ENCODE data around the gene LZTR1. TPM values are rescaled to one million over a fixed set of nuclear protein-coding genes. Genes with fewer than 3 reads are reported as not detected.

The LZTR1 gene
- total RNA-seq, 2 experiments from 2014 or later: 48.4 to 51.3 TPM

- no peak for ATAC-seq (ENCODE audit: poor library complexity)
- Mint-ChIP-seq H3K27me3 (no peaks in the 10 kb centered on the region), H3K36me3 (ENCODE audit: low read depth) (peaks cover 23% of the 10 kb centered on the region), H3K4me3 (no peak overlapping the region), H3K4me1 (ENCODE audit: low read depth) (peaks cover 5% of the 10 kb centered on the region), H3K9me3 (no peaks in the 10 kb centered on the region), H3K27ac (no peak overlapping the region)
- Histone ChIP-seq H3K27me3 (ENCODE audit: control insufficient read depth in 1 of 2, insufficient read depth in 2 of 2, low read length in 2 of 2) (no peaks in the 10 kb centered on the region), H3K36me3 (ENCODE audit: insufficient read depth, low read length) (peaks cover 66% of the 10 kb centered on the region), H3K9me3 (ENCODE audit: control insufficient read depth in 1 of 2, insufficient read depth in 1 of 2, low read length in 2 of 2) (no peaks in the 10 kb centered on the region), H3K4me1 (ENCODE audit: insufficient read depth, low read length) (peaks cover 18% of the 10 kb centered on the region), H3K27ac (ENCODE audit: low read depth in 1 of 2, low read length in 2 of 2) (no peak overlapping the region), H3K4me3 (ENCODE audit: low read length) (no peak overlapping the region)
- intact Hi-C loops (cut with DNase I, micrococcal nuclease): loop anchor here in 1 of 2 experiments (5.0 kb wide), 1 partner anchor 49 kb away; no protein-coding TSS in a partner anchor
- DNase-seq: no peak
- ChIA-PET POLR2A (no interaction called here), CTCF (no interaction called here)
- TF ChIP-seq CTCF (IDR thresholded peaks at IDR 0.05): no peak
Measured at GRCh38 chr22:20993304-20994127, 11.4 kb downstream of the LZTR1 start.

- Mint-ChIP-seq H3K4me3 (no peak overlapping the region), H3K9me3 (no peaks in the 10 kb centered on the region), H3K27me3 (no peaks in the 10 kb centered on the region), H3K36me3 (ENCODE audit: low read depth) (peaks cover 30% of the 10 kb centered on the region), H3K27ac (no peak overlapping the region), H3K4me1 (ENCODE audit: low read depth) (peaks cover 7% of the 10 kb centered on the region)
- ATAC-seq (ENCODE audit: poor library complexity): no peak
- ChIA-PET CTCF (no interaction called here), POLR2A (no interaction called here)
- Histone ChIP-seq H3K27ac (ENCODE audit: low read depth in 1 of 2, low read length in 2 of 2) (no peak overlapping the region), H3K9me3 (ENCODE audit: control insufficient read depth in 1 of 2, insufficient read depth in 1 of 2, low read length in 2 of 2) (no peaks in the 10 kb centered on the region), H3K4me3 (ENCODE audit: low read length) (no peak overlapping the region), H3K4me1 (ENCODE audit: insufficient read depth, low read length) (peaks cover 19% of the 10 kb centered on the region), H3K27me3 (ENCODE audit: control insufficient read depth in 1 of 2, insufficient read depth in 2 of 2, low read length in 2 of 2) (no peaks in the 10 kb centered on the region), H3K36me3 (ENCODE audit: insufficient read depth, low read length) (peaks cover 72% of the 10 kb centered on the region)
- intact Hi-C loops (cut with DNase I, micrococcal nuclease): loop anchor here in 1 of 2 experiments (5.0 kb wide), 1 partner anchor 48 kb away; no protein-coding TSS in a partner anchor
- peak in 1 of 14 experiments; percentile 14 for DNase-seq
- no peak for TF ChIP-seq CTCF (IDR thresholded peaks at IDR 0.05)
Measured at GRCh38 chr22:20994128-20994901, 12.2 kb downstream of the LZTR1 start.

- Mint-ChIP-seq H3K9me3 (no peaks in the 10 kb centered on the region), H3K27me3 (no peaks in the 10 kb centered on the region), H3K27ac (no peak overlapping the region), H3K4me1 (ENCODE audit: low read depth) (peaks cover 7% of the 10 kb centered on the region), H3K36me3 (ENCODE audit: low read depth) (peaks cover 30% of the 10 kb centered on the region), H3K4me3 (no peak overlapping the region)
- Histone ChIP-seq H3K27ac (ENCODE audit: low read depth in 1 of 2, low read length in 2 of 2) (no peak overlapping the region), H3K36me3 (ENCODE audit: insufficient read depth, low read length) (peaks cover 77% of the 10 kb centered on the region), H3K4me3 (ENCODE audit: low read length) (no peak overlapping the region), H3K4me1 (ENCODE audit: insufficient read depth, low read length) (peaks cover 19% of the 10 kb centered on the region), H3K9me3 (ENCODE audit: control insufficient read depth in 1 of 2, insufficient read depth in 1 of 2, low read length in 2 of 2) (no peaks in the 10 kb centered on the region), H3K27me3 (ENCODE audit: control insufficient read depth in 1 of 2, insufficient read depth in 2 of 2, low read length in 2 of 2) (no peaks in the 10 kb centered on the region)
- TF ChIP-seq CTCF (IDR thresholded peaks at IDR 0.05): no peak
- ChIA-PET CTCF (no interaction called here), POLR2A (no interaction called here)
- DNase-seq (no peak), ATAC-seq (ENCODE audit: poor library complexity) (no peak)
- intact Hi-C loops (cut with DNase I, micrococcal nuclease): loop anchor here in 1 of 2 experiments (5.0 kb wide), 1 partner anchor 47 kb away; no protein-coding TSS in a partner anchor
Measured at GRCh38 chr22:20994902-20995241, 12.8 kb downstream of the LZTR1 start.

All from CD4-positive, alpha-beta T cell (primary cell).